Epithelial cell of proximal tubule (primary cell): ENCODE results near the gene PTPRD. TPM values are rescaled to one million over a fixed set of nuclear protein-coding genes. Genes with fewer than 3 reads are reported as not detected.
"Not testable (repeated sequence)": the region's sequence is repeated elsewhere in the genome, so short reads cannot be mapped to it uniquely, and the experiment has no call there.

Source experiments
- DNase-seq: peaks from one replicate; pipeline ENCODE4 v3.0.0-alpha.2; 2011; ENCODE audit warnings: low read depth
- H3K4me3 ChIP-seq: 2 replicates; pipeline ENCODE4 v1.5.1; 2011; ENCODE audit warnings: low read depth, mild to moderate bottlenecking, low read length
- total RNA-seq: library from RNA; depleted of rRNA; stranded (reverse); fragments of >200 nt; gene quantifications from 2 replicates; pipeline ENCODE4 v1.2.3, GENCODE V29; 2015
- TF ChIP-seq, protein P1 (sequence below): conservative IDR thresholded peaks from 2 replicates; pipeline ENCODE4 v1.5.1; 2012; ENCODE audit warnings: low read depth, mild to moderate bottlenecking, low read length

The PTPRD gene
- total RNA-seq, 1 donor from 2014 or later = 3.2 TPM

DNA sequence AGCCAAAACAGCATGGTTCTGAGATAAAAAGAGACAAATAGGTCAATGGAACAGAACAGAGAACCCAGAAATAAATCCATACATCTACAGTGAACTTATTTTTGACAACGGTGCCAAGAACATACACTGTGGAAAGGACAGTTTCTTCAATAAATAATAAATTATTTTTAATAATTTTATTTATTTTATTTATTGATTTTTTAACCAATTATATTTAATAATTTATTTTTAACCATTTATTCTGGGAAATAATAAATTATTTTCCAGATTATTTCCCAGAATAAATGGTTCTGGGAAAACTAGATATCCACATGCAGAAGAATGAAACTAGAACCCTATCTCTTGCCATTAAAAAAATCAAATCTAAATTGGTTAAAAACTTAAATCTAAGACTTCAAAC is 1669.4 kb downstream of the PTPRD start:
- DNase-seq = no peak
- no peak overlapping the region for H3K4me3 ChIP-seq
- TF ChIP-seq, protein P1, sequence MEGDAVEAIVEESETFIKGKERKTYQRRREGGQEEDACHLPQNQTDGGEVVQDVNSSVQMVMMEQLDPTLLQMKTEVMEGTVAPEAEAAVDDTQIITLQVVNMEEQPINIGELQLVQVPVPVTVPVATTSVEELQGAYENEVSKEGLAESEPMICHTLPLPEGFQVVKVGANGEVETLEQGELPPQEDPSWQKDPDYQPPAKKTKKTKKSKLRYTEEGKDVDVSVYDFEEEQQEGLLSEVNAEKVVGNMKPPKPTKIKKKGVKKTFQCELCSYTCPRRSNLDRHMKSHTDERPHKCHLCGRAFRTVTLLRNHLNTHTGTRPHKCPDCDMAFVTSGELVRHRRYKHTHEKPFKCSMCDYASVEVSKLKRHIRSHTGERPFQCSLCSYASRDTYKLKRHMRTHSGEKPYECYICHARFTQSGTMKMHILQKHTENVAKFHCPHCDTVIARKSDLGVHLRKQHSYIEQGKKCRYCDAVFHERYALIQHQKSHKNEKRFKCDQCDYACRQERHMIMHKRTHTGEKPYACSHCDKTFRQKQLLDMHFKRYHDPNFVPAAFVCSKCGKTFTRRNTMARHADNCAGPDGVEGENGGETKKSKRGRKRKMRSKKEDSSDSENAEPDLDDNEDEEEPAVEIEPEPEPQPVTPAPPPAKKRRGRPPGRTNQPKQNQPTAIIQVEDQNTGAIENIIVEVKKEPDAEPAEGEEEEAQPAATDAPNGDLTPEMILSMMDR = no peak

DNA sequence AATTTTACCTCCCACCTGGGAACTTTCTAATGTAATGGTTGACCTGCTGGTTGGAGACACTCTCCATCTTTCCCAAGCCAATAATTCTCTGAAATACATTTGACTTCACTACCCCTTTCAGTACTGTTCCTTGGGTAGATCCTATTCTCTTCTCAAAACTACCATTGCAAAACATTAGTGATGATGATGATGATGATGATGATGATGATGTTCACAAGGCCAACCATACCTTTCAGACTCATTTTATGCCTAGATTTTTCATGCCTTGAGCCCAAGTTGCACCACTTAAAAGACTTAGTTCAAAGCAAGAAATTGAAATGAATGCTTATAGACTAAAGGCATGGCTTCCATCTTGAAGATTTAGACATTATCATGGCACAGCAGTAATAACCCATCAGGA is 1672.2 kb downstream of the PTPRD start:
- no peak overlapping the region for H3K4me3 ChIP-seq
- DNase-seq = no peak
- TF ChIP-seq, protein P1 = no peak

DNA sequence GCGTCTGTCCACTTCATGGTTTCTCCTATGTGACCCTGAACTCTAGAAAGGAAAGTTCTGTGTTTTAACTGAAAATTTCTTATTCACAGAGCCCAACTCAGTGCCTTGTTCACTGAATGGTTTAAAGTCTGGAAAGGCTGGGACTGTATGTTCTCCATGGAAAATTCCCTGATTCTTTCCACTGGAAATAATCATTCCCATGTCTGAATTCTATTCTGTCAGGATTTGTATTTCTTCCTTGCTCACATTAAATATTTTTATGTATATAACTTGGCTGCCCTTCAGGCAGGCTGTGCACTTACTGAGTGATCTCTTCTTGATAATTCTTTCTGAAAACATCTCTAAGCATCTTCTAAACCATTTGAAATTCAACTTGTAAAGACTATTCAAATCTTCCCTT is 1686.3 kb downstream of the PTPRD start:
- DNase-seq = no peak
- no peak overlapping the region for H3K4me3 ChIP-seq
- TF ChIP-seq, protein P1 = no peak

- TF ChIP-seq, protein P1 = no peak
- H3K4me3 ChIP-seq = no peak overlapping the region
- no peak for DNase-seq
Measured at GRCh38 chr9:8924562-8924961, 1688.2 kb downstream of the PTPRD start.

DNA sequence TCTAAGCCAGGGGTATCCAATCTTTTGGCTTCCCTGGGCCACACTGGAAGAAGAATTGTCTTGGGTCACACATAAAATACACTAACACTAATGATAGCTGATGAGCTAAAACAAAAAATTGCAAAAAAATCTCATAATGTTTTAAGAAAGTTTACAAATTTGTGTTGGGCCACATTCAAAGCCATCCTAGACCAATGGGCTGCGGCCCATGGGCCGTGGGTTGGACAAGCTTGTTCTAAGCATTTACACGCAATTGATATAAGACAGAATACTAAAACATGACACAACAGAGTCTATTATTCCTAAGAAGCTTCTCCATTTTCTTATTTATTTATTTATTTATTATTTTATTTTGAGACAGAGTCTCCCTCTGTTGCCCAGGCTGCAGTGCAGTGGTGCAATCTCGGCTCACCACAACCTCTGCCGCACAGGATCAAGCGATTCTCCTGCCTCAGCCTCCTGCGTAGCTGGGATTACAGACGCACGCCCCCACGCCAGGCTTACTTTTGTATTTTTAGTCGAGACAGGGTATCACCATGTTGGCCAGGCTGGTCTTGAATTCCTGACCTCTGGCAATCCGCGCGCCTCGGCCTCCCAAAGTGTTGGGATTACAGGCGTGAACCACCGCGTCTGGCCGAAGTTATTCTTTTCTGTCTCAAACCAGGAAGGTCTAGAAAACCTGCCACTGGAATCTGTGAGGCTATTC is 1692.2 kb downstream of the PTPRD start:
- not testable (repeated sequence) for DNase-seq, H3K4me3 ChIP-seq

DNA sequence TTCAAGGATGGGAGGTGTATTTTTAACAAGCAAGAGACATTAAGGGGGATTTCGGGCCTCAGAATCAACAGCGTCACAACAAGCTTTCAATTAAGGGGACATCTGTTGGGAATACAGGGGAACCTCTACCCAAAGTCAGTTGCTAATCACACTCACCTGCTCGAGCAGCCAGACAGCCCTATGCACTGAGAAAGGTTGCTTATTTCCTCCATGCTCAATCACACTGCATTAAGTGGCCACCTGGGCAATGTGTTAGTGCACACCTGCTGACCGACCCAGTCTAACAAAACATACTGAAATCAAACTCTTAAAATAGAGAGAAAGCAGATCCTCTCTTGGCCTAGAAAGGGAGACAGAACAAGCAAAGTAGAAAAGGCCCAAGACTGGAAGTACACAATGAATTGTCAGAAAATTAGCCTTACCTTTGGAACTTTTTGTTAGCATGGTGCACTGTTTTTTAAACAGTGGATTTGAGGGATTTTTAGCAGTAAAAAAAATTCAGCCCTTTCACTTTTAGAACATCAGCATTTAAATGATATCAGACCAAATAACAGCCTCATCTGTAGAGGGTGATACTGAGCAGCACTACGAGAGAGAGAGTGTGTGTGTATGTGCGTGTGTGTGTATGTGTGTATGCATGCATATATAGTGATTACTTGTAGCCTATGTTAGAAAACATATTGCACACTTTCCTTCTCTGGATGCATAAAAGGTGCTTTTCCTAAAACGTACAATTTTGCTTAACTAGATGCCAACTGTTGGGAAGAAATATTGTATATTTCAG is 1694.7 kb downstream of the PTPRD start:
- H3K4me3 ChIP-seq = no peak overlapping the region
- TF ChIP-seq, protein P1 = no peak
- DNase-seq = no peak

- no peak overlapping the region for H3K4me3 ChIP-seq
- DNase-seq = no peak
- TF ChIP-seq, protein P1 = no peak
Measured at GRCh38 chr9:8916771-8917170, 1696.0 kb downstream of the PTPRD start.
